Gastroesophageal sphincter (tissue), 4 donors: ENCODE results near the gene STAP1. TPM values are rescaled to one million over a fixed set of nuclear protein-coding genes. Genes with fewer than 3 reads are reported as not detected.

ENCODE experiments used
- ATAC-seq: fragments of 150-250 bp; one replicate; pipeline ENCODE4 v1.9.1; 2016; ENCODE audit warnings: mild to moderate bottlenecking, moderate library complexity
- H3K27ac ChIP-seq, 4 donors: fragments of 200-600 bp; sonication (generic) in 3 of 4; 1 replicate in 3 of 4; 2 replicates in 1 of 4; pipeline ENCODE4 v1.5.1; 2016 to 2019
- H3K27me3 ChIP-seq: fragments of 200-600 bp; sonication (generic); one replicate; pipeline ENCODE4 v1.5.1; 2019
- H3K36me3 ChIP-seq, 2 donors: fragments of 200-600 bp; sonication (generic); one replicate each; pipeline ENCODE4 v1.5.1; 2019; ENCODE audit warnings: control low read depth in 1 of 2
- H3K4me1 ChIP-seq, 3 donors: fragments of 200-600 bp; sonication (generic); 1 replicate in 2 of 3; 2 replicates in 1 of 3; pipeline ENCODE4 v1.5.1; 2016 to 2019; ENCODE audit warnings: control low read depth in 2 of 3
- H3K4me3 ChIP-seq, 2 donors: fragments of 200-600 bp; sonication (generic); one replicate each; pipeline ENCODE4 v1.5.1; 2019; ENCODE audit warnings: mild to moderate bottlenecking in 1 of 2, moderate library complexity in 1 of 2
- H3K9me3 ChIP-seq, 3 donors: fragments of 200-600 bp; sonication (generic); one replicate each; pipeline ENCODE4 v1.5.1; 2017 to 2019; ENCODE audit warnings: control low read depth in 2 of 3
- EP300 ChIP-seq: sonication (generic); formaldehyde crosslinking; IDR thresholded peaks from one replicate; pipeline ENCODE4 v1.6.1; 2017; ENCODE audit warnings: antibody characterized with exemption, mild to moderate bottlenecking
- POLR2A ChIP-seq, 2 donors: fragments of 450-650 bp; IDR thresholded peaks; one replicate each; pipeline ENCODE4 v1.6.1; 2017; ENCODE audit warnings: antibody characterized with exemption in 2 of 2, mild to moderate bottlenecking in 2 of 2, moderate library complexity in 1 of 2
- POLR2AphosphoS5 ChIP-seq: sonication (generic); formaldehyde crosslinking; IDR thresholded peaks from one replicate; pipeline ENCODE4 v1.6.1; 2017; ENCODE audit warnings: antibody characterized with exemption
- WGBS, 2 donors: methylation state at CpG; one replicate each; pipeline ENCODE4 v1.1.5; 2018; ENCODE audit warnings: low coverage in 1 of 2; 5-methylcytosine and 5-hydroxymethylcytosine counted together
- total RNA-seq, 4 donors: library from RNA; depleted of rRNA; stranded (reverse); fragments of >200 nt; gene quantifications; one replicate each; pipeline ENCODE4 v1.1.0, GENCODE V29; 2016
- TF ChIP-seq, protein P1 (sequence below), 4 experiments: fragments of 200-600 bp in 2 of 4; fragments of 450-650 bp in 2 of 4; sonication (generic) in 1 of 4; IDR thresholded peaks; one replicate each; pipeline ENCODE4 v1.5.1; 2017 to 2019; ENCODE audit warnings: antibody characterized with exemption in 4 of 4, mild to moderate bottlenecking in 2 of 4, moderate library complexity in 2 of 4

STAP1 gene
- total RNA-seq, 4 donors from 2014 or later: 0.54 to 2.2 (median 0.77) TPM; not detected in 1

DNA sequence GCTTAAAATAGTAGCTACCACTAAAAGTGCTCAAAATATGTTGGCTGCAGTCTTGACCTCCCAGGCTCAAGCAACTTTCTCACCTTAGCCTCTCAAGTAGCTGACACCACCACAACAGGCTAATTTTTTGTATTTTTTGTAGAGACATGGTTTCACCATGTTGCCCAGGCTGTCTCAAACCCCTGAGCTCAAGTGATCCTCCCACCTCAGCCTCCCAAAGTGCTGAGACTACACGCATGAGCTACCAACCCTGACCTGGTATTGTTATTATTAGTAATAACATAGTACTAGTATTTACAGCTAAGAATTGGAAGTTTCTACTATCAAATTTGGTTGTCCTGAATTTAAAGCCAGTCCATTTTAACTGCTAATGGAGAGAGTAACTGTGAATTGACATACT is 18.0 kb downstream of the STAP1 start:
- 67 to 100% methylated on average over 1 of the region's 1 CpG for WGBS, 2 donors
- no peak overlapping the region for H3K27ac ChIP-seq

DNA sequence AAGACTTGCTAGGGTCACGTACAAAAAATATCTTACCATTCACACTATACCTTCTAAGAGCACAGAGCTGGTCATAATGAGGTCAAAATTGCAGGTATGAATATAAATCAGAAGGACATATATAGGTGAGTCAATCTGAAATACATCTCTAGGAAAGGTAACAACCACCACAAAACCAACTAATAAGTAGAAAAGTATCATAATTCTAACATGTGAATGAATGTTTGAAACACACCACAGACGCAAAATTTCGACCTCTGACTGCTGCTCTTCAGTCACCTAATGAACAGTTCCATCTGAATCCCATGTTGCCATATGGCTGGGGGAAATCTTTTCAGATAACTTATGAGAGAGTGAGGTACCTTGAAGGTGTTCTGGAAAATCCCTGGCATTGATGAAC is 22.1 kb downstream of the STAP1 start:
- ATAC-seq: no peak
- Histone ChIP-seq H3K27me3 (no peaks in the 10 kb centered on the region), H3K4me1 (no peaks in the 10 kb centered on the region), H3K4me3 (no peak overlapping the region), H3K36me3 (no peaks in the 10 kb centered on the region), H3K9me3 (no peaks in the 10 kb centered on the region), H3K27ac (no peak overlapping the region)
- WGBS, 2 donors: 44 to 92% methylated on average over 1 to 3 of the region's 3 CpGs
- TF ChIP-seq, protein P1, sequence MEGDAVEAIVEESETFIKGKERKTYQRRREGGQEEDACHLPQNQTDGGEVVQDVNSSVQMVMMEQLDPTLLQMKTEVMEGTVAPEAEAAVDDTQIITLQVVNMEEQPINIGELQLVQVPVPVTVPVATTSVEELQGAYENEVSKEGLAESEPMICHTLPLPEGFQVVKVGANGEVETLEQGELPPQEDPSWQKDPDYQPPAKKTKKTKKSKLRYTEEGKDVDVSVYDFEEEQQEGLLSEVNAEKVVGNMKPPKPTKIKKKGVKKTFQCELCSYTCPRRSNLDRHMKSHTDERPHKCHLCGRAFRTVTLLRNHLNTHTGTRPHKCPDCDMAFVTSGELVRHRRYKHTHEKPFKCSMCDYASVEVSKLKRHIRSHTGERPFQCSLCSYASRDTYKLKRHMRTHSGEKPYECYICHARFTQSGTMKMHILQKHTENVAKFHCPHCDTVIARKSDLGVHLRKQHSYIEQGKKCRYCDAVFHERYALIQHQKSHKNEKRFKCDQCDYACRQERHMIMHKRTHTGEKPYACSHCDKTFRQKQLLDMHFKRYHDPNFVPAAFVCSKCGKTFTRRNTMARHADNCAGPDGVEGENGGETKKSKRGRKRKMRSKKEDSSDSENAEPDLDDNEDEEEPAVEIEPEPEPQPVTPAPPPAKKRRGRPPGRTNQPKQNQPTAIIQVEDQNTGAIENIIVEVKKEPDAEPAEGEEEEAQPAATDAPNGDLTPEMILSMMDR (IDR thresholded peaks at IDR 0.05): no peak
- TF ChIP-seq POLR2A (IDR thresholded peaks at IDR 0.05): no peak
- TF ChIP-seq POLR2AphosphoS5: no peak

More for the DNA sequence above, 18.0 kb downstream of the STAP1 start:
- H3K4me1 ChIP-seq: no peaks in the 10 kb centered on the region
- H3K4me3 ChIP-seq: no peak overlapping the region
- no peaks in the 10 kb centered on the region for H3K36me3 ChIP-seq
- no peak for ATAC-seq
- H3K9me3 ChIP-seq: no peaks in the 10 kb centered on the region
- H3K27me3 ChIP-seq: no peaks in the 10 kb centered on the region
- TF ChIP-seq POLR2AphosphoS5 (no peak), POLR2A (IDR thresholded peaks at IDR 0.05) (no peak), EP300 (no peak)
- TF ChIP-seq, protein P1 (IDR thresholded peaks at IDR 0.05): no peak

GRCh38 chr4:67581208-67581857 is 22.8 kb downstream of the STAP1 start:
- Histone ChIP-seq H3K9me3 (no peaks in the 10 kb centered on the region), H3K4me1 (no peaks in the 10 kb centered on the region), H3K4me3 (no peak overlapping the region), H3K36me3 (no peaks in the 10 kb centered on the region), H3K27ac (no peak overlapping the region), H3K27me3 (no peaks in the 10 kb centered on the region)
- ATAC-seq: no peak
- TF ChIP-seq, protein P1 (IDR thresholded peaks at IDR 0.05): no peak
- 61 to 79% methylated on average over 6 to 8 of the region's 8 CpGs for WGBS, 2 donors

DNA sequence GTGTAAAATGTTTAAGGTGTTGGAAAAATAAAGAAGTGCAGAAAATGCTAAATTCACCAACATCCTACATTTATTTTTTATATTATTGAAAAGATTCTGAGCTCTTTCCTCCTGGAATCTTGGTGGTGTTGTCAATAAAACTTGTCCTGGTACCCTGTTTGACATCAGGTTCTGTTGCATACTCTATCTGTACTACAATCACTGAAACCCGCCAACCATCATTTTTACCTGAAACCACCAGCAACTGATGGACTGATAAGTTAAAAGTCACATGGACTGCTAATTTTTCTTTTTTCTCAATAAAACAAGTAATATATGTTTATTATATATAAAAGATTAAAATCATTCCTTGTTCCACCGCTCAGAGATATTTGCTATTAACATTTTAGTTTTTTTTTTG is 23.4 kb downstream of the STAP1 start:
- H3K4me1 ChIP-seq: no peaks in the 10 kb centered on the region
- no peak overlapping the region for H3K4me3 ChIP-seq
- 50% methylated on average over 2 of the region's 2 CpGs for WGBS, 2 donors
- H3K36me3 ChIP-seq: no peaks in the 10 kb centered on the region
- H3K27ac ChIP-seq: no peak overlapping the region
- no peaks in the 10 kb centered on the region for H3K27me3 ChIP-seq
- no peak for ATAC-seq
- TF ChIP-seq, protein P1 (IDR thresholded peaks at IDR 0.05): no peak
- TF ChIP-seq POLR2AphosphoS5: no peak
- TF ChIP-seq POLR2A (IDR thresholded peaks at IDR 0.05): no peak
- no peak for TF ChIP-seq EP300
- no peaks in the 10 kb centered on the region for H3K9me3 ChIP-seq

GRCh38 chr4:67584496-67584895 is 26.0 kb downstream of the STAP1 start:
- H3K9me3 ChIP-seq: no peaks in the 10 kb centered on the region
- no peak for ATAC-seq
- H3K4me3 ChIP-seq: no peak overlapping the region
- no peak for TF ChIP-seq POLR2AphosphoS5
- no peaks in the 10 kb centered on the region for H3K36me3 ChIP-seq
- H3K4me1 ChIP-seq: no peaks in the 10 kb centered on the region
- no peaks in the 10 kb centered on the region for H3K27me3 ChIP-seq
- no peak overlapping the region for H3K27ac ChIP-seq
